DMS79 (cell line): ENCODE measurements around the gene SSH3.
A peak's percentile ranks its signal among the peaks of the same experiment; 100 is the strongest.
"Not testable (repeated sequence)": the region's sequence is repeated elsewhere in the genome, so short reads cannot be mapped to it uniquely, and the experiment has no call there.

ENCODE experiments used
- DNase-seq: peaks from one replicate; lab custom pipeline; 2025; lab: John Stamatoyannopoulos, UW

Gene SSH3

GRCh38 chr11:67303132-67303834, at the start of gene SSH3:
TSS of gene SSH3 (plus strand) at chr11:67303530. CDS start at chr11:67303626, 96 bp downstream.
- peak; percentile 50 for DNase-seq

- no peak for DNase-seq
Observed at GRCh38 chr11:67253872-67254624, 49.3 kb upstream of the SSH3 start.

- DNase-seq: no peak
Observed at GRCh38 chr11:67254798-67255197, 48.5 kb upstream of the SSH3 start.

GRCh38 chr11:67255353-67255752, 48.0 kb upstream of the SSH3 start:
- no peak for DNase-seq

- DNase-seq: no peak
Observed at GRCh38 chr11:67255864-67256263, 47.5 kb upstream of the SSH3 start.

- DNase-seq: no peak
Observed at GRCh38 chr11:67256477-67257135, 46.7 kb upstream of the SSH3 start.

GRCh38 chr11:67260406-67260805, 42.9 kb upstream of the SSH3 start:
- DNase-seq: no peak

- DNase-seq: not testable (repeated sequence)
Observed at GRCh38 chr11:67260885-67261639, 42.3 kb upstream of the SSH3 start.

GRCh38 chr11:67261640-67261945, 41.7 kb upstream of the SSH3 start:
- DNase-seq: no peak

- DNase-seq: no peak
Observed at GRCh38 chr11:67261946-67262681, 41.2 kb upstream of the SSH3 start.

GRCh38 chr11:67262731-67263675, 40.3 kb upstream of the SSH3 start:
- peak; percentile 62 for DNase-seq

- DNase-seq: no peak
Observed at GRCh38 chr11:67264260-67264659, 39.1 kb upstream of the SSH3 start.

GRCh38 chr11:67264877-67265632, 38.3 kb upstream of the SSH3 start:
- DNase-seq: no peak

GRCh38 chr11:67265633-67266448, 37.5 kb upstream of the SSH3 start:
- no peak for DNase-seq

- DNase-seq: peak; percentile 26
Observed at GRCh38 chr11:67266449-67267187, 36.7 kb upstream of the SSH3 start, which contains the start of gene GRK2. TSS of gene GRK2 (plus strand) at chr11:67266473. CDS start at chr11:67266700, 227 bp downstream.

GRCh38 chr11:67267188-67268080, 35.9 kb upstream of the SSH3 start:
- no peak for DNase-seq
